ENCODE results near the gene TUBB4B. TPM values are rescaled to one million over a fixed set of nuclear protein-coding genes. Genes with fewer than 3 reads are reported as not detected.
"Not testable (repeated sequence)": the region's sequence is repeated elsewhere in the genome, so short reads cannot be mapped to it uniquely, and the experiment has no call there.

Gene TUBB4B
- polyA plus RNA-seq, 3 donors from 2014 or later = 60.8 to 98.2 (median 71.9) TPM

DNA sequence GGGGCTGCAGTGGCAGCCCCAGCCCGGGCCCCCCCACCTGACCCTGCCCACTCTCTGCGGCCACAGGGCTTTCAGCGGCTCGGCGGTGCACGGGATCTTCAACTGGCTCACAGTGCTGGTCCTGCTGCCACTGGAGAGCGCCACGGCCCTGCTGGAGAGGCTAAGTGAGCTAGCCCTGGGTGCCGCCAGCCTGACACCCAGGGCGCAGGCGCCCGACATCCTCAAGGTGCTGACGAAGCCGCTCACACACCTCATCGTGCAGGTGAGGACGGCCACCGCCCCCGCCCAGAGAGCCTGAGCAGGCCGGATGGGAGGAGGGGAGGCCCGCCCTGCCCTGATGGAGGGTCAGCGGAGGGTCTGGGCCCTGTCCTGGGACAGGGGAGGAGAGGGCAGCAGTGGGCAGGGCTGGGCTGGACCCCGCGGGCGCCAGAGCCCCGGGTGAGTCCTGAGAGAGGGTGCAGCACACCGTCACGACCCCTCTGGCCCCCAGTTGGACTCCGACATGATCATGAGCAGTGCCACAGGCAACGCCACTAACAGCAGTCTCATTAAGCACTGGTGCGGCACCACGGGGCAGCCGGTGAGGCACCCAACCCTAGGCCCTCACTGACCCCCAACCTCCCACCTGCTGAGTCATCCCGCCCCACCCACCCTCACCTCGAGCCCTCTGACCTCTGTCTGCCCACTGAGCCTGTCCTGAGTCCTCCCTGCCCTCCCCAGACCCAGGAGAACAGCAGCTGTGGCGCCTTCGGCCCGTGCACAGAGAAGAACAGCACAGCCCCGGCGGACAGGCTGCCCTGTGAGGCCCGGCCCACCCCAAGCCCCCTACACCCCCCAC is 7.7 kb upstream of the TUBB4B start:
- Mint-ChIP-seq H3K4me3 (no peak overlapping the region), H3K4me1 (peaks cover 0 to 4% of the 10 kb centered on the region in 2 donors), H3K36me3 (no peaks in the 10 kb centered on the region), H3K9me3 (no peaks in the 10 kb centered on the region), H3K27me3 (ENCODE audit: low read depth in 3 of 3) (peaks cover 0 to 2% (median 2%) of the 10 kb centered on the region in 3 donors), H3K27ac (no peak overlapping the region)
- no peak for DNase-seq

DNA sequence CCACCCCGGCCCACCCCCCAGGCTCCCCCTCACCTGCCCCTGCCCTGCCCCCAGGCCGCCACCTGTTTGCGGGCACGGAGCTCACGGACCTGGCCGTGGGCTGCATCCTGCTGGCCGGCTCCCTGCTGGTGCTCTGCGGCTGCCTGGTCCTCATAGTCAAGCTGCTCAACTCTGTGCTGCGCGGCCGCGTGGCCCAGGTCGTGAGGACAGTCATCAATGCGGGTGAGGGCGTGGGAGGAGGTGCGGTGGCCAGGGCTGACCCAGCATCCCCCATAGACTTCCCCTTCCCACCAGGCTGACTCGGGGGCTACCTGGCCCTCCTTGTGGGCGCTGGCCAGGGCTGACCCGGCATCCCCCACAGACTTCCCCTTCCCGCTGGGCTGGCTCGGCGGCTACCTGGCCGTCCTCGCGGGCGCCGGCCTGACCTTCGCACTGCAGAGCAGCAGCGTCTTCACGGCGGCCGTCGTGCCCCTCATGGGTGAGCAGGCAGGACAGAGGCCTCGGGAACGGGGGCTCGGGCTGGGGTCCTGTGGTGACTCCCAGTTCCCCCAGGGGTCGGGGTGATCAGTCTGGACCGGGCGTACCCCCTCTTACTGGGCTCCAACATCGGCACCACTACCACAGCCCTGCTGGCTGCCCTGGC is 6.9 kb upstream of the TUBB4B start:
- no peak for DNase-seq
- no peaks in the 10 kb centered on the region for H3K36me3 Mint-ChIP-seq
- H3K4me1 Mint-ChIP-seq = peaks cover 5 to 9% of the 10 kb centered on the region in 2 donors
- H3K27ac Mint-ChIP-seq = no peak overlapping the region
- peaks cover 0 to 2% (median 2%) of the 10 kb centered on the region in 3 donors for H3K27me3 Mint-ChIP-seq (ENCODE audit: low read depth in 3 of 3)
- H3K9me3 Mint-ChIP-seq = no peaks in the 10 kb centered on the region
- no peak overlapping the region for H3K4me3 Mint-ChIP-seq

DNA sequence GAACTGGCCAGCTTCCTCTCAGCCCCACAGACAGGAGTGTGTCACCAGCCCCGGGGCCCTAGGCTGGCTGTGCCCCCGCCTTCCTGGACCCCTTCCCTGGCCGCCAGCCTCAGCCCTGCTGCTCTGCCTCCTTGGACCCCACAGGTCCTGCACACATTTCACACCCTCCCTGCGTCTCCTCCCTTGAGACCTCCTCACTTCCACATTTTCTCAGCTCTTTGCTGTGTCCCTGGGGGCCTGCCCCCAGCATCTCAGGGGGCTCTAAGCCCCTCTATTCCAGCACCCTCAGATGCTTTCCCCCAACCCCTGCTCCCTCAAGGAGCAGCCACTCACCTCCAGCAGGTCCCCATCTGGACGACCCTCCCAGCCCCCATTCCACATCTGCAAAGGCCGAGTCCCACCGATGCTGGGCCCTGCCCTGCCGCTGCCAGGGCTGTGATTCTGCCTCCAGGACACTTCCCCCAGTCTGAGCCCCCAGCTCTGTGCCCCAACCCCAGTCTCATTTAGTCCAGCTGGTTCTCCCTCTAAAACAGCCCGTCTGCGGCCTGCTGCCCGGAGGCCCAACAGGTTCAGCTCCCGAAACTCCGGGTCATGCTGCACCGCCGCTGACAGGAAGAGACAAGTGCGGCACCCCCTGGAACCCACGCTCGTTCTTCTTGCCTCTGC is 6.2 kb upstream of the TUBB4B start:
- no peak for DNase-seq
- H3K27ac Mint-ChIP-seq = no peak overlapping the region
- H3K4me1 Mint-ChIP-seq = peaks cover 6 to 14% of the 10 kb centered on the region in 2 donors
- peaks cover 0 to 5% (median 0%) of the 10 kb centered on the region in 3 donors for H3K27me3 Mint-ChIP-seq (ENCODE audit: low read depth in 3 of 3)
- no peaks in the 10 kb centered on the region for H3K36me3 Mint-ChIP-seq
- no peak overlapping the region for H3K4me3 Mint-ChIP-seq
- no peaks in the 10 kb centered on the region for H3K9me3 Mint-ChIP-seq

DNA sequence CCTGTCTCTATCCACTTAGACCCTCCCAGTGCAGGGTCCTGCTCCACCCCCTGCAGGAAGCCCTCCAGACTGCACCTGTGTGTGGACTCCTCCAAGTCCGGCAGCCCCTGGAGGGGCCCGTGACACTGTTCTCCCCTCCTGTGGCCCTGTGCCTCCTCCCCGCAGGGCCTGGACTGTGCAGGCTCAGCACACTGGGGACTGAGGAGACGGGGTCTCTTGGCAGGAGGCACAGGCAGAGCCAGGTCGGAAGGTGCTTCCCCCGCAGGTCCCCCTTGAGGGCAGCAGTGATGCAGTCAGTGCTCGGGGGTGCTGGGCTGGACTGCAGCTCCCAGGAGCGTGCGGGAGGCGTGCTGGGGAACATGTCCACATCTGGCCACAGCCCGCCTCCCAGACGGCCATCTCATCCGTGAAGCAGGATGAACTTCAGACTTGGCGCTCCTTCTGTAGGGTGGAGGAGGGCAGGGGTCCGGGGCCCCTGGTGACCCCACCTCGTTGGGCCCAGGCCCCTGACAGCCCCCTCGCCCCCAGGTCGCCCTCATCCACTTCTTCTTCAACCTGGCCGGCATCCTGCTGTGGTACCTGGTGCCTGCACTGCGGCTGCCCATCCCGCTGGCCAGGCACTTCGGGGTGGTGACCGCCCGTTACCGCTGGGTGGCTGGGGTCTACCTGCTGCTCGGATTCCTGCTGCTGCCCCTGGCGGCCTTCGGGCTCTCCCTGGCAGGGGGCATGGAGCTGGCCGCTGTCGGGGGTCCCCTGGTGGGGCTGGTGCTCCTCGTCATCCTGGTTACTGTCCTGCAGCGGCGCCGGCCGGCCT is 5.5 kb upstream of the TUBB4B start:
- no peak overlapping the region for H3K4me3 Mint-ChIP-seq
- H3K9me3 Mint-ChIP-seq = no peaks in the 10 kb centered on the region
- peaks cover 0 to 9% (median 0%) of the 10 kb centered on the region in 3 donors for H3K27me3 Mint-ChIP-seq (ENCODE audit: low read depth in 3 of 3)
- no peaks in the 10 kb centered on the region for H3K36me3 Mint-ChIP-seq
- no peak for DNase-seq
- peaks cover 6 to 15% of the 10 kb centered on the region in 2 donors for H3K4me1 Mint-ChIP-seq
- H3K27ac Mint-ChIP-seq = no peak overlapping the region

DNA sequence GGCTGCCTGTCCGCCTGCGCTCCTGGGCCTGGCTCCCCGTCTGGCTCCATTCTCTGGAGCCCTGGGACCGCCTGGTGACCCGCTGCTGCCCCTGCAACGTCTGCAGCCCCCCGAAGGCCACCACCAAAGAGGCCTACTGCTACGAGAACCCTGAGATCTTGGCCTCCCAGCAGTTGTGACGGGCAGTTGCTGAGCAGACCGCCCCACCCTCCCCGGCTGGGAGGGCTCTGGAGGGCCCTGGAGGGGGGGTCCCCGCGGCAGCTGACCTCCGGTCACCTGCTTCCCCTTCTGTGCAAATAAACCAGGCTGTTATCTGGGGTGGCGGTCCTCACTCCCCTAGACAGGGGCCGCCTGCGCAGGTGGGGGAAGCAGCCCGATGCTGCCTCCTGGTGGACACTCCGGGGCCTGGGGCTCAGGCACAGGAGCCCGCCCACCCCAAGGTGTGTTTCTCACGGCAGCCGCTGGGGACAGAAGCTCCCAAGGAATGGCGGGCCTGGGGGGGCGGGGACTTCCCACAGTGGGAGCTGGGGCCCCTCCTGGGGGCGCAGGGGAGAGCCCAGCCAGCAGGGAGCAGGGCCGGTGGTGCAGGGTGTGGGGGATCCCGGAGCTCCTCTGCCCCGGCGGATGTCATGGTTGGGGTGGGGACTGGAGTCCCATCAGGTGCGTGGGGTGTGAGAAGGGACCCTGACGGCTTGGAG is 4.7 kb upstream of the TUBB4B start:
- peaks cover 11 to 18% of the 10 kb centered on the region in 2 donors for H3K4me1 Mint-ChIP-seq
- no peak overlapping the region for H3K27ac Mint-ChIP-seq
- no peaks in the 10 kb centered on the region for H3K36me3 Mint-ChIP-seq
- H3K4me3 Mint-ChIP-seq = no peak overlapping the region
- peaks cover 5 to 15% (median 5%) of the 10 kb centered on the region in 3 donors for H3K27me3 Mint-ChIP-seq (ENCODE audit: low read depth in 3 of 3)
- H3K9me3 Mint-ChIP-seq = no peaks in the 10 kb centered on the region
- peak; percentile 86 to 87 (median 87) for DNase-seq

DNA sequence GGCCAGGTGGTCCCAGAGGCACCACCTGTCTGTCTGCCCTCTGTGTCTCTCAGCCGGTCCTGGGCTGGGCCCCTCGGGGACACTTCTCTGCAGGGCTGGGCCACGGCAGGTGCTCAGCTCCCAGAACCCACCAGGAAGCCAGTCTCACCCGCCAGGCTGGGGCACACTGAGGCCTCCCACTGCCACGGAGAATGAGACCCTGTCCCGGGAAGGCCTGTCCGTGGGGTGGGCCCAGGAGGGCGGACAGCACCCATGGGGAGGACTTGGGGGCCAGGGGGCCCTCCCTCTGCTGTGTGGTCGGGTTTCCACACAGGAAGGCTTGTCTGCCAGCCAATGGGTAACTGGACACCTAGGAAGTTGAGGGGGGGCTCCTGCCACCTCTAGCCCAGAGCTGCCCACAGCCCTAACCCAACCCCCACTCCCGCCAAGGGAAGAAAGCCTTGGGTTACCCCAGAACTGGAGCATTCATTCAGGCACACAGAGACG is 4.1 kb upstream of the TUBB4B start:
- no peak for DNase-seq
- Mint-ChIP-seq H3K4me1 (peaks cover 12 to 18% of the 10 kb centered on the region in 2 donors), H3K27ac (no peak overlapping the region), H3K36me3 (no peaks in the 10 kb centered on the region), H3K4me3 (no peak overlapping the region), H3K27me3 (ENCODE audit: low read depth in 3 of 3) (peaks cover 5 to 13% (median 5%) of the 10 kb centered on the region in 3 donors), H3K9me3 (no peaks in the 10 kb centered on the region)

DNA sequence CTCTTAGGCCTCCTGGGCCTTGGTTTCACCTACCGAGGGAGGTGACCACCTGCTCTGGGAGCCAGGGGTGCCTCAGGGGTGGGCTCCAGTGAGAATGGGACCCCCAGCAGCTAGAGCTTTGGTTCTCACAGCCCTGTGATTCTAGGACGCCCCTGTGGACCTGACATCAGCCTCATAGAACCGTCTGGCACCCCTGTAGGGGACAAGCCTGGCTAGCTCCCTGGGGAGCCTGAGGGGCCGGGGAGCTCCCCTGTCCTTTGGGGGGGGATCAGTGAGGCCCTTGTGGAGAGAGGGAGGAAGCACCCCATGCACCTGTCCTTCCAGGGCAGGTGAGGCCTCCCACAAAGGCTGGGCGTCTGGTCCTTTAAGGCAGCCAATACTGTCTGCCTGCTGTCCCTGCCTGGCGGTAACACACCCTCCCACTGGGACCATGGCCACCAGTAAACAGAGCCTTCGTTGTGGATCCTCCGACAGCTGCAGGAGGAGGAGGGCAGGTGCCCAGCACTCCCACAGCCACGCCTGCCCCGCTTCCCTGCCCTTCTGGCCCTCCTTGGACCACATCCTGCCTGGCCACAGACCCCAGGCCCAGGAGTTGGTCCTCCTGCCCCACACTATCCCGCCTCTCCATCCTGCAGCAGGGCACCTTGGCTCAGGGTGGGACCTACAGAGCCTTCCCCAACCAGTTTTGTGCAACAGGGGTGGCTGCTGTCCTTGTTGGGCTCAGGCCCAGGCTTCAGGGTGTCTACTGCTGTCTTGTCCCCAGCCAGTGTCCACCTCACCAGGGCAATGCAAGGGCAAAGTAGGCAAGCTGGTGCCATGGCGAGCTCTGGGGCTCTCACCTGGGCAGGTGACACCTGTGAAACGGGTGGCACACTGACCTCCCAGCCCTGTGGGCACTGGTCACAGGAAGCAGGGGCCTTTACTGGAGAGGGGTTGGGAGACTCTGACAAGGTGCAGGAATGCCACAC is 3.0 kb upstream of the TUBB4B start:
- Mint-ChIP-seq H3K9me3 (no peaks in the 10 kb centered on the region), H3K27ac (no peak overlapping the region), H3K27me3 (ENCODE audit: low read depth in 3 of 3) (peaks cover 12 to 22% (median 15%) of the 10 kb centered on the region in 3 donors), H3K4me3 (no peak overlapping the region), H3K4me1 (peaks cover 23 to 27% of the 10 kb centered on the region in 2 donors), H3K36me3 (peaks cover 0 to 3% (median 0%) of the 10 kb centered on the region in 3 donors)
- DNase-seq = no peak

DNA sequence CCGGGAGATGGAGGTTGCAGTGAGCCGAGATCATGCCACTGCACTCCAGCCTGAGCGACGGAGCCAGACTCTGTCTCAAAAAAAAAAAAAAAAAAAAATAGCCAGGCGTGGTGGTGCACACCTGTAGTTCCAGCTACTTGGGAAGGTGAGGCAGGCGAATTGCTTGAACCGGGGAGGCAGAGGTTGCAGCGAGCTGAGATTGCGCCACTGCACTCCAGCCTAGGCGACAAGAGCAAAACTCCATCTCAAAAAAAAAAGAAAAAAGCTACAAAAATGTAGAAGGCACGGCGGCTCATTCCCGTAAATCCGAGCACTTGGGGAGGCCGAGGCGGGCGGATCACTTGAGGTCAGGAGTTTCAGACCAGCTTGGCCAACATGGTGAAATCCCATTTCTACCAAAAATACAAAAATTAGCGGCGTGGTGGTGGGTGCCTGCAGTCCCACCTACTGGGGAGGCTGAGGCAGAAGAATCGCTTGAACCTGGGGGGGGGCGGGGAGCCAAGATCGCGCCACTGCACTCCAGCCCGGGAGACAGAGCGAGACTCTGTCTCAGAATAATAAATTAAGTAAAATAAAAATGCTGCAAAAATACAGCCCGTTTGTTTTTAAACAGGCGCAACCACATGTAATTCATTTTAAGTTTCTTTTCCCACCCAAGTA is 1.4 kb upstream of the TUBB4B start:
- H3K9me3 Mint-ChIP-seq, H3K36me3 Mint-ChIP-seq, DNase-seq: not testable (repeated sequence)
- peak overlapping the region in 5 of 6 donors; percentile 21 to 77 (median 48) for H3K27ac Mint-ChIP-seq
- peak overlapping the region; percentile 63 to 79 (median 71) for H3K4me3 Mint-ChIP-seq
- peaks cover 28 to 31% of the 10 kb centered on the region in 2 donors for H3K4me1 Mint-ChIP-seq
- H3K27me3 Mint-ChIP-seq (ENCODE audit: low read depth in 3 of 3) = peaks cover 12 to 26% (median 25%) of the 10 kb centered on the region in 3 donors

DNA sequence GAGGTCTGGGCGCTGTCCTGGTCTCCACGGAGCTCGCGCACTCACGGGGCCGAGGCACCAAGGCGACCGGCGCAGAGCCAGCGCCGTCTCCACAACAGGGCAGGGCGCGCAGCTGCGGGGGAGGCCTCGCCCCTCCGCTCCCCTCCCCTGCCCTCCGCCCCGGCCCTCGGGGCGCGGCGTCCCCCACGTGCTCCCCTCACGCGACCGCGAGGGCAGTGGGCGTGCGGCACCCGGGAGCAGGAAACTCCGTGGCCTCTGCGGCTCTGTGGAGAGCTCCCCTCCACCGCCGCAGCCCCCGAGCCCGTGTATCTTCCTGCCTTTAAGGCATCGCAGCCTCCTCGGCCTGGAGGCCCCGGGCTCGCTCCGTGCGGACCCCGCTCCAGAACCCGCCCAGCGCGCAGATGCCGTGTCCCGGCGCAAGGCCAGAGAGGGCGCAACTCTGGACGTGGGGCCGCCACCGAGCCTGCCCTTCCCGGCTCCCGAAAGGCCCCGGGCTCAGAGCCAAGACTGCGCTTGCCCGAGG is 708 bp upstream of the TUBB4B start:
- peaks cover 28 to 31% of the 10 kb centered on the region in 2 donors for H3K4me1 Mint-ChIP-seq
- no peaks in the 10 kb centered on the region for H3K9me3 Mint-ChIP-seq
- peaks cover 12 to 26% (median 25%) of the 10 kb centered on the region in 3 donors for H3K27me3 Mint-ChIP-seq (ENCODE audit: low read depth in 3 of 3)
- peaks cover 0 to 3% (median 0%) of the 10 kb centered on the region in 3 donors for H3K36me3 Mint-ChIP-seq
- peak overlapping the region in 3 of 6 donors; percentile 46 to 92 (median 77) for H3K27ac Mint-ChIP-seq
- DNase-seq = peak in 2 of 3 donors; percentile 82 to 84
- peak overlapping the region; percentile 63 to 79 (median 71) for H3K4me3 Mint-ChIP-seq

DNA sequence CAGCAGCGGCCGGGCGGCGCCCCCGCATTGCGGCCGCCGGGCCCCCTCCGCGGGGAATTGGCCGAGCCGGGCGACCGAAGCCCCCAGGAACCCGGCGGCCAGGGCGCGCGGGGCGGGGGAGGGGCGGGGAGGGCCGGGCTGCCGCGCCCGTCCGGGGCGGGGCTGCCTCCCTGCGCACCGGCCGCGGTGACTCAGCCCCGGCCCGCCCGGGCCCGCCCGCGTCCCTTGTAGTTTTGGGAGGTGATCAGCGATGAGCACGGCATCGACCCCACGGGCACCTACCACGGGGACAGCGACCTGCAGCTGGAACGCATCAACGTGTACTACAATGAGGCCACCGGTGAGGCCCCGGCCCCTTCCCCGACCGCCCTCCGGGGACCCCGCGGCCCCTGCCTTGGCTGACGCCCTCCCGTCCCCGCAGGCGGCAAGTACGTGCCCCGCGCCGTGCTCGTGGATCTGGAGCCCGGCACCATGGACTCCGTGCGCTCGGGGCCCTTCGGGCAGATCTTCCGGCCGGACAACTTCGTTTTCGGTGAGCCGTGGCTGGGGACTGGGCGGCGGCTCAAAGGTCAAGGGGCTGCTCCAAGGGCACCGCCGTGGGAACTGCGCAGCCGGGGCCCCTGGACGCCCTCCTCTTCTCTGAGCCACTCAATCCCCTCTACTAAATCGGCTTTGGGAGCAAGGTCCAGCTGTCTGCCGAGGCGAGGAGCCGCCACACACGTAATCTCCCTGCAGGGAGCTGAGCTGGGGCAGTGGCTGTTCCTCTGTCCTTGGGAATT is 592 bp downstream of the TUBB4B start:
- Mint-ChIP-seq H3K27ac (peak overlapping the region in 5 of 6 donors; percentile 64 to 92 (median 68)), H3K9me3 (no peaks in the 10 kb centered on the region), H3K4me1 (peaks cover 28 to 30% of the 10 kb centered on the region in 2 donors), H3K4me3 (peak overlapping the region; percentile 78 to 94 (median 84)), H3K36me3 (peaks cover 0 to 3% (median 0%) of the 10 kb centered on the region in 3 donors), H3K27me3 (ENCODE audit: low read depth in 3 of 3) (peaks cover 12 to 26% (median 25%) of the 10 kb centered on the region in 3 donors)
- peak in 1 of 3 donors; percentile 52 for DNase-seq
